Brain pericyte (primary cell): ENCODE measurements around the gene FBXL19.
"Not testable (repeated sequence)": the region's sequence is repeated elsewhere in the genome, so short reads cannot be mapped to it uniquely, and the experiment has no call there.

Source experiments
- DNase-seq: peaks from one replicate; pipeline ENCODE4 v3.0.0-alpha.2; 2012; ENCODE audit warnings: low read depth, low spot score

Gene FBXL19

GRCh38 chr16:30923554-30924075, at the start of gene FBXL19:
FBXL19 (plus strand) TSS chr16:30923572; CDS start chr16:30925755, 2,183 bp downstream.
- DNase-seq = no peak

- DNase-seq = no peak
Observed at GRCh38 chr16:30874244-30874820, 49.0 kb upstream of the FBXL19 start.

- DNase-seq = peak; percentile 67
Observed at GRCh38 chr16:30874821-30875717, 48.3 kb upstream of the FBXL19 start.

GRCh38 chr16:30875871-30876801, 47.2 kb upstream of the FBXL19 start:
- DNase-seq = no peak

- DNase-seq = no peak
Observed at GRCh38 chr16:30876867-30877266, 46.5 kb upstream of the FBXL19 start.

- DNase-seq = no peak
Observed at GRCh38 chr16:30882429-30883310, 40.7 kb upstream of the FBXL19 start.

- DNase-seq = no peak
Observed at GRCh38 chr16:30884760-30885159, 38.6 kb upstream of the FBXL19 start.

GRCh38 chr16:30885196-30885595, 38.2 kb upstream of the FBXL19 start:
- DNase-seq = no peak

GRCh38 chr16:30886145-30886544, 37.2 kb upstream of the FBXL19 start:
- DNase-seq = no peak

GRCh38 chr16:30887927-30888326, 35.4 kb upstream of the FBXL19 start:
- no peak for DNase-seq

GRCh38 chr16:30888856-30889499, 34.4 kb upstream of the FBXL19 start:
- no peak for DNase-seq

- DNase-seq = no peak
Observed at GRCh38 chr16:30889721-30890120, 33.7 kb upstream of the FBXL19 start.

- not testable (repeated sequence) for DNase-seq
Observed at GRCh38 chr16:30891043-30891823, 32.1 kb upstream of the FBXL19 start.

- no peak for DNase-seq
Observed at GRCh38 chr16:30892670-30893416, 30.5 kb upstream of the FBXL19 start.

- DNase-seq = no peak
Observed at GRCh38 chr16:30893417-30893743, 30.0 kb upstream of the FBXL19 start.

GRCh38 chr16:30893744-30894539, 29.4 kb upstream of the FBXL19 start, which contains the start of gene BCL7C:
BCL7C (minus strand) TSS chr16:30894077; CDS start chr16:30893944, 133 bp downstream.
- DNase-seq = no peak

GRCh38 chr16:30894540-30895368, 28.6 kb upstream of the FBXL19 start:
- DNase-seq = no peak
